ENCODE data around the gene PACRG. TPM values are rescaled to one million over a fixed set of nuclear protein-coding genes. Genes with fewer than 3 reads are reported as not detected.

Gene PACRG
- total RNA-seq, 4 donors from 2014 or later, result 0.95 to 1.3 TPM; not detected in 2

- Histone ChIP-seq H3K4me3 (no peak overlapping the region), H3K27ac (no peak overlapping the region), H3K9me3 (no peaks in the 10 kb centered on the region), H3K36me3 (no peaks in the 10 kb centered on the region), H3K27me3 (no peaks in the 10 kb centered on the region), H3K4me1 (no peaks in the 10 kb centered on the region)
- DNase-seq, result no peak
- intact Hi-C loops (cut with DNase I), result no loop called here
- no peak for TF ChIP-seq CTCF (IDR thresholded peaks at IDR 0.05)
- no peak for TF ChIP-seq POLR2A (IDR thresholded peaks at IDR 0.05)
- WGBS, 2 donors, result 91 to 94% methylated on average over 6 to 11 of the region's 11 CpGs
Observed at GRCh38 chr6:163187606-163188005, 459.8 kb downstream of the PACRG start.

DNA sequence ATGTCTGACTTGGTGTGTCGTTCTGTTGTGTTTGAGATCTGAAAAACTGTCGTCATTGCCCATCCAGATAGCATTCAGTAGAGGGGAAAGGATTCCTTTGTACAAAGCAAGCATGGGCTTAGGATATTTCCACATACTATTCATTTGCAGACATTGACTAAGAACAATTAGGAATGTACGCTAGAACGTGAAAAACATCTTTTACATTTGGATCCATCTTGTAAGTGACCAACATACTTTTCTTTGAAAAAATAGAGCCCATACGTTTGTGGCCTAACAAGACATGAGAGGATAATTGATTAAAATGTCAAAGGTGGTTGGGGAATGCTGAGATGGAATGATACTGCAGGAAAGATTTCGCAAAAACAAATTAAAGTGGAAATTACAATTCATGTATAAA is 461.0 kb downstream of the PACRG start:
- no peaks in the 10 kb centered on the region for H3K36me3 ChIP-seq
- 69 to 72% methylated on average over 6 of the region's 6 CpGs for WGBS, 2 donors
- DNase-seq, result no peak
- intact Hi-C loops (cut with DNase I), result no loop called here
- no peaks in the 10 kb centered on the region for H3K27me3 ChIP-seq
- H3K4me3 ChIP-seq, result no peak overlapping the region
- no peak overlapping the region for H3K27ac ChIP-seq
- TF ChIP-seq CTCF (IDR thresholded peaks at IDR 0.05), result no peak
- TF ChIP-seq POLR2A (IDR thresholded peaks at IDR 0.05), result no peak
- no peaks in the 10 kb centered on the region for H3K9me3 ChIP-seq
- no peaks in the 10 kb centered on the region for H3K4me1 ChIP-seq

DNA sequence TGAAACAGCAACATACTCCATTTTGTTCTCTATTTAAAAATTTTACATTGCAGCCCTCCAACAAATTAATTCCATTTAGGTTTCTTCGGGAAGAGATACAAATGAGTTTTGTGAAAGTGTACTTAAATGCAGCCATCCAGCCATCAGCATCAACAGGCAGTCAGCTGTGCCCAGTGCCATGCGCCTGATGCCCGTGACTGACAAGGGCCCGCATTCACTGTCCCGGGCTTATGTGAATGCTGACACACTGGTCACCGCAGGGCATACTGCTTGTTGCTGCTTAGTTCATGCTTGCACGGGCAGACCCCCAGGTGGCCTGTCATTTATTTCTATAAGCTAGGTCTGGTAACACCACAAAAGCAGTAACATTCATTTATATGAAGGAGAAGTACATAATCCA is 461.8 kb downstream of the PACRG start:
- Histone ChIP-seq H3K36me3 (no peaks in the 10 kb centered on the region), H3K27me3 (no peaks in the 10 kb centered on the region), H3K4me1 (no peaks in the 10 kb centered on the region), H3K27ac (no peak overlapping the region), H3K4me3 (no peak overlapping the region), H3K9me3 (no peaks in the 10 kb centered on the region)
- DNase-seq, result no peak
- TF ChIP-seq POLR2A (IDR thresholded peaks at IDR 0.05) (no peak), CTCF (IDR thresholded peaks at IDR 0.05) (no peak)
- WGBS, 2 donors, result 93 to 94% methylated on average over 6 to 7 of the region's 7 CpGs
- intact Hi-C loops (cut with DNase I), result no loop called here

GRCh38 chr6:163190786-163191185 is 463.0 kb downstream of the PACRG start:
- H3K4me1 ChIP-seq, result no peaks in the 10 kb centered on the region
- H3K27ac ChIP-seq, result no peak overlapping the region
- no peaks in the 10 kb centered on the region for H3K27me3 ChIP-seq
- TF ChIP-seq CTCF (IDR thresholded peaks at IDR 0.05), result no peak
- TF ChIP-seq POLR2A (IDR thresholded peaks at IDR 0.05), result no peak
- intact Hi-C loops (cut with DNase I), result no loop called here
- DNase-seq, result no peak
- WGBS, 2 donors, result 82 to 84% methylated on average over 4 of the region's 4 CpGs
- no peaks in the 10 kb centered on the region for H3K36me3 ChIP-seq
- H3K9me3 ChIP-seq, result no peaks in the 10 kb centered on the region
- no peak overlapping the region for H3K4me3 ChIP-seq

DNA sequence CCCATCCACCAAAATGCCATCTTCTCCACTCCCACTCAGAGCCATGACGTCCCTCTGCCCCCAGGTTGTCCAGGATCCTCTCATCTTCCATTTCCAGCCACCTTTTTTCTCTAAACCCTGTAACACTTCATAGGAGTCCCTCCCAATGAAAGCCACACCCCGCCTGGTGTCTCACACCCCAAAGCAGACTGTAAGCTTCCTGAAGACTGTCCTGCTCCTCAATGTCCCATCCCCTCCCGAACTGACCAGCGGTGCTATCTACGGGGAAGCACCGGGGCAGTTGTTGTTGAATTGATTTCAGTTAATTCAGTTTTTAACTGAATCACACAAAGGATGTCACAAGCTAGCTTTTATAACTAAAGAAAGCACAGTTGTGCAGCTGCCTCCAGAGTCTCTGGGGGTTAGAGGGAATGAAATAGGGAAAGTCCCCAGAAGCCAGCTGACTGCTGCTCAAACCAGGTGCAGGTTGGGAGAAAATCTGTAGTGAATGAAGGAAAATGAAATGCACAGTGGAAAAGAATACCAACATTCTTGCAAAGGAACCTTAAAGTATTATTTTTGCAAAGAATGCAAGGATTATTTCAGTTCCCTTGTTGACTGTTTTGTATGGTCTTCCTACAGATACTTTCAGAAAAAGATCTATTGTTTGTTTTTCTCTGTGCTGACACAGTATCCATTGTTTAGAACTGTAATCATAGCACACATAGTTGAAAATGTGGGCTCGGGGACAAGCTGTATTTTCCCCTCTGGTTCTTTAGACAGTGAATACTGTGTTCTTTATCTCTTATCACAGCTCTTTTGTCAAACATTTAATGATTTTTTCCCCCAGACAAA is 464.1 kb downstream of the PACRG start:
- TF ChIP-seq POLR2A (IDR thresholded peaks at IDR 0.05) (no peak), CTCF (IDR thresholded peaks at IDR 0.05) (no peak)
- no peaks in the 10 kb centered on the region for H3K4me1 ChIP-seq
- no peak overlapping the region for H3K4me3 ChIP-seq
- H3K36me3 ChIP-seq, result no peaks in the 10 kb centered on the region
- intact Hi-C loops (cut with DNase I), result no loop called here
- DNase-seq, result no peak
- WGBS, 2 donors, result 59 to 67% methylated on average over 5 to 6 of the region's 7 CpGs
- H3K27ac ChIP-seq, result no peak overlapping the region
- no peaks in the 10 kb centered on the region for H3K27me3 ChIP-seq
- no peaks in the 10 kb centered on the region for H3K9me3 ChIP-seq
